IMR-90 (cell line): Measurements from ENCODE around the gene RHOBTB1. TPM values are rescaled to one million over a fixed set of nuclear protein-coding genes. Genes with fewer than 3 reads are reported as not detected.

Experiments used
- ATAC-seq: fragments of 200-7000 bp; cut with Tn5 transposase; 2 replicates; pipeline ENCODE4 v1.9.1; 2020; ENCODE audit warnings: low read depth, mild to moderate bottlenecking, moderate library complexity
- BruUV-seq: library from RNA; stranded (reverse); fragments of 400-500 nt; replicated peaks from 2 replicates; lab custom pipeline; 2021; lab: Mats Ljungman, UMichigan
- CTCF ChIA-PET: fragments of 300-600 bp; formaldehyde crosslinking; extraction: SDS; loops from one replicate; lab custom pipeline; 2021; ENCODE audit warnings: antibody characterized with exemption; lab: Yijun Ruan, JAX
- POLR2A ChIA-PET: fragments of 300-600 bp; sonication (Branson Sonifier 250); formaldehyde crosslinking; loops from one replicate; lab custom pipeline; 2022; ENCODE audit warnings: antibody characterized with exemption; ENCODE audit not compliant: unreplicated experiment; lab: Charles Lee
- DNase-seq: peaks from one replicate; pipeline ENCODE4 v3.0.0; 2013
- H2AFZ ChIP-seq: replicated peaks from 2 replicates; pipeline ENCODE3; 2013; ENCODE audit warnings: low read length, mild to moderate bottlenecking; ENCODE audit not compliant: poor library complexity
- H2AK5ac ChIP-seq: 2 replicates; pipeline ENCODE4 v1.6.1; 2013; ENCODE audit warnings: low read depth, low read length, inconsistent platforms
- H2AK9ac ChIP-seq: replicated peaks from 2 replicates; pipeline ENCODE3; 2013; ENCODE audit warnings: mild to moderate bottlenecking, low read depth, low read length, moderate library complexity; ENCODE audit not compliant: poor library complexity
- H2BK120ac ChIP-seq: 2 replicates; pipeline ENCODE4 v1.6.1; 2013; ENCODE audit warnings: low read depth, low read length, inconsistent platforms
- H2BK15ac ChIP-seq: 3 replicates; pipeline ENCODE4 v1.6.1; 2013; ENCODE audit warnings: low read depth, low read length, inconsistent platforms
- H2BK20ac ChIP-seq: 2 replicates; pipeline ENCODE4 v1.6.1; 2013; ENCODE audit warnings: low read depth, mild to moderate bottlenecking, inconsistent platforms, low read length, moderate library complexity
- H2BK5ac ChIP-seq: 2 replicates; pipeline ENCODE4 v1.6.1; 2013; ENCODE audit warnings: mild to moderate bottlenecking, low read depth, low read length, inconsistent platforms; ENCODE audit not compliant: poor library complexity, severe bottlenecking
- H3K14ac ChIP-seq: replicated peaks from 2 replicates; pipeline ENCODE4 v1.6.1; 2013; ENCODE audit warnings: low read depth, low read length, inconsistent platforms
- H3K18ac ChIP-seq: 2 replicates; pipeline ENCODE4 v1.6.1; 2013; ENCODE audit warnings: low read depth, low read length, control low read depth
- H3K23ac ChIP-seq: 2 replicates; pipeline ENCODE4 v1.6.1; 2013; ENCODE audit warnings: low read depth, low read length, inconsistent platforms
- H3K27ac ChIP-seq: 2 replicates; pipeline ENCODE4 v1.5.1; 2013; ENCODE audit warnings: mild to moderate bottlenecking, control low read depth, low read length; ENCODE audit not compliant: insufficient read depth
- H3K27me3 ChIP-seq: 2 replicates; pipeline ENCODE4 v1.6.1; 2013; ENCODE audit warnings: low read length; ENCODE audit not compliant: control insufficient read depth, insufficient read depth
- H3K36me3 ChIP-seq: 2 replicates; pipeline ENCODE4 v1.6.1; 2013; ENCODE audit warnings: low read length, mixed read lengths; ENCODE audit not compliant: control insufficient read depth, insufficient read depth
- H3K4ac ChIP-seq: 2 replicates; pipeline ENCODE4 v1.6.1; 2013; ENCODE audit warnings: low read depth, low read length, inconsistent platforms
- H3K4me1 ChIP-seq: 2 replicates; pipeline ENCODE4 v1.6.1; 2013; ENCODE audit warnings: low read length, mixed read lengths; ENCODE audit not compliant: control insufficient read depth, insufficient read depth
- H3K4me2 ChIP-seq: 2 replicates; pipeline ENCODE4 v1.6.1; 2013; ENCODE audit warnings: low read depth, mild to moderate bottlenecking, control low read depth, low read length, moderate library complexity
- H3K4me3 ChIP-seq: 2 replicates; pipeline ENCODE4 v1.5.1; 2013; ENCODE audit warnings: low read depth, mild to moderate bottlenecking, control low read depth, low read length, moderate library complexity; ENCODE audit not compliant: insufficient read depth
- H3K56ac ChIP-seq: 2 replicates; pipeline ENCODE4 v1.6.1; 2013; ENCODE audit warnings: low read length, inconsistent platforms; ENCODE audit not compliant: insufficient read depth; ENCODE audit errors: extremely low read depth
- H3K79me1 ChIP-seq, 2 experiments: 2 replicates each; pipeline ENCODE4 v1.6.1; 2013; ENCODE audit warnings: low read length in 2 of 2, inconsistent platforms in 1 of 2, low read depth in 1 of 2
- H3K9ac ChIP-seq: 2 replicates; pipeline ENCODE4 v1.6.1; 2013; ENCODE audit warnings: low read depth, low read length, control low read depth
- H3K9me1 ChIP-seq: 2 replicates; pipeline ENCODE4 v1.6.1; 2013; ENCODE audit warnings: low read length, inconsistent platforms; ENCODE audit not compliant: insufficient read depth
- H3K9me3 ChIP-seq: 2 replicates; pipeline ENCODE4 v1.6.1; 2013; ENCODE audit warnings: low read length; ENCODE audit not compliant: control insufficient read depth, insufficient read depth
- H4K20me1 ChIP-seq: 2 replicates; pipeline ENCODE4 v1.6.1; 2013; ENCODE audit warnings: low read length, inconsistent platforms; ENCODE audit not compliant: insufficient read depth
- H4K5ac ChIP-seq: 2 replicates; pipeline ENCODE4 v1.6.1; 2013; ENCODE audit warnings: mild to moderate bottlenecking, low read depth, low read length, control low read depth
- H4K8ac ChIP-seq, 2 experiments: 2 replicates each; pipeline ENCODE4 v1.6.1; 2013; ENCODE audit warnings: low read depth in 2 of 2, low read length in 2 of 2, control low read depth in 1 of 2, inconsistent platforms in 1 of 2
- H4K91ac ChIP-seq: 2 replicates; pipeline ENCODE4 v1.6.1; 2013; ENCODE audit warnings: low read depth, low read length, inconsistent platforms; ENCODE audit not compliant: insufficient read depth
- BHLHE40 ChIP-seq: fragments of 150-350 bp; IDR thresholded peaks from 2 replicates; pipeline ENCODE4 v1.6.1; 2016; ENCODE audit warnings: mild to moderate bottlenecking, low read depth, low read length
- CTCF ChIP-seq: conservative IDR thresholded peaks from 2 replicates; pipeline ENCODE4 v1.5.1; 2012; ENCODE audit warnings: mild to moderate bottlenecking, low read depth, low read length, improper control_type of control experiment
- RAD21 ChIP-seq: IDR thresholded peaks from 2 replicates; pipeline ENCODE4 v1.6.1; 2012; ENCODE audit warnings: low read length, improper control_type of control experiment
- WGBS, 2 experiments: methylation state at CpG; one replicate each; pipeline versions ENCODE4 v1.1.5 to v1.1.7; 2013; ENCODE audit warnings: missing lambda C conversion rate in 2 of 2; ENCODE audit not compliant: insufficient read length in 1 of 2; ENCODE audit errors: extremely low coverage in 2 of 2; 5-methylcytosine and 5-hydroxymethylcytosine counted together
- dilution Hi-C: fragments of 300-500 bp; cut with HindIII; formaldehyde crosslinking; loops from one replicate; pipeline ENCODE4 v1.14.3; 2018; ENCODE audit warnings: low sequenced_read_pairs; ENCODE audit not compliant: unreplicated experiment
- in situ Hi-C: fragments of 300-500 bp; cut with MboI; formaldehyde crosslinking; loops from 3 replicates; pipeline ENCODE4 v1.14.3; 2019; ENCODE audit warnings: low sequenced_read_pairs, inconsistent platforms, mixed read lengths
- intact Hi-C: fragments of 100-400 bp; cut with micrococcal nuclease; formaldehyde crosslinking; loops from 2 replicates; pipeline ENCODE4 v1.10.0; 2022
- microRNA-seq, 2 experiments: library from miRNA; stranded (forward) in 1 of 2; unstranded in 1 of 2; fragments of 10-50 nt in 1 of 2; fragments of <30 nt in 1 of 2; gene quantifications in 1 of 2; microRNA quantifications in 1 of 2; one replicate each; pipeline versions ENCODE3 to v1.1.0; 2013 to 2020; ENCODE audit not compliant: insufficient read depth in 1 of 2, insufficient read length in 1 of 2, unreplicated experiment in 1 of 2
- polyA plus RNA-seq, 3 experiments: library from polyadenylated mRNA; depleted of rRNA; stranded (reverse); fragments of >200 nt; gene quantifications; 2 replicates each; pipeline ENCODE4 v1.2.3, GENCODE V29; 2012; ENCODE audit warnings: low replicate concordance in 1 of 3
- small RNA-seq, 5 experiments: library from RNA; depleted of rRNA; stranded (forward); fragments of <200 nt; gene quantifications; one replicate each; pipeline ENCODE3, GENCODE V24; 2012
- total RNA-seq: library from RNA; depleted of rRNA; stranded (reverse); fragments of >200 nt; gene quantifications from 2 replicates; pipeline ENCODE4 v1.2.3, GENCODE V29; 2012; rRNA removed

RHOBTB1 gene
- total and polyA plus RNA-seq, 2 of the 4 experiments (the other 2 are of a cell fraction): 8.9 to 15.2 TPM

DNA sequence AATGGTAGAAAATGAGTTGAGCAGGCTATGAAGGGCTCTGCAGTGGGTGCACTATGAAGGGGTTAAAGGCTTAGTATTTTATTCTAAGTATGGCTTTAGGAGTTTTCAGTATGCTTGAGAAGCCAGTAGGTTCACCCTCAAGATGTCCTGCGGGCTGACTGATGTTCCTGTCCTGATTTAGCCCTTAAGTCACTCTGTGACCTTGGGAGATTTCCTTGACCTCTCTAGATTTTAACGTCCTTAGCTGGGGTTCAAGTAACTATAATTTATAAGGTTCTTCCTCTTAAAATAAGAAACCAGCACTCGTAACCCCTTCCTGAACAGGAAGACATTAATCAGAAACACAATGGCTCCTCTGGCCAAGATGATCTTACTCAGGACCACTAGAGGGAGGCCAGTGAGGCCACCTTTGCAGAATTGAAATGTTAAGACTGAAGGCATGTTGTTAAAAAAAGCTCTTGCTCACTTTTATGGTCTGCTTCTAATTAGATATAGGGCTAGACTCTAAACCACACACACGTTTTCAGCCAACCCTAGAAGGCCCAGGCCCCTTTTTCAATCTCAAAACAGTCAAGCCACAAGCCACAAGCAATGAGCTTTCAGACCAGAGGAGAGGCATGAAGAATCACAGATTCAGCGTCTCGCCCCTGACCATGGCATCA, 123.8 kb downstream of the RHOBTB1 start:
- intact Hi-C loops (loop anchor here (1.0 to 5.0 kb wide), 2 partner anchors 122 to 144 kb away; partner anchors contain the start of gene RHOBTB1), dilution Hi-C loops (no loop called here), in situ Hi-C loops (loop anchor here (25.0 kb wide), 2 partner anchors 1217 to 1417 kb away; no protein-coding TSS in a partner anchor)
- ChIA-PET CTCF (interaction anchor here (0.7 to 1.5 kb wide), 6 partner anchors 25 to 451 kb away, joined by 3 to 7 read pairs (median 4); no protein-coding TSS in a partner anchor), POLR2A (no interaction called here)
- peak overlapping the region; percentile 14; the same call in 1 of the 2 replicates for H3K27ac ChIP-seq
- peak overlapping the region; percentile 63; the same call in 2 of the 3 replicates for H2BK15ac ChIP-seq
- no peak overlapping the region for H3K9ac ChIP-seq
- peaks cover 16% of the 10 kb centered on the region for H3K4me1 ChIP-seq
- peak overlapping the region; percentile 7; the same call in 1 of the 2 replicates for H4K5ac ChIP-seq
- H3K56ac ChIP-seq: no peak overlapping the region
- H4K20me1 ChIP-seq: no peaks in the 10 kb centered on the region
- H3K79me1 ChIP-seq: no peaks in the 10 kb centered on the region
- 0 out of 2 replicates have a peak, but pooled peaks cover 6% of the 10 kb centered on the region for H3K9me1 ChIP-seq
- H2BK20ac ChIP-seq: peak overlapping the region; percentile 64
- H2BK5ac ChIP-seq: no peak overlapping the region
- peak overlapping the region; percentile 59 for H3K4ac ChIP-seq
- peak overlapping the region; percentile 62 for H3K18ac ChIP-seq
- TF ChIP-seq RAD21: peak; percentile 28
- TF ChIP-seq CTCF: peak; percentile 35
- TF ChIP-seq BHLHE40: no peak
- 100% methylated on average over 2 of the region's 6 CpGs; no CpG with 5 or more reads in 1 of the 2 experiments for WGBS, 2 experiments
- H3K4me3 ChIP-seq: no peak overlapping the region
- no peaks in the 10 kb centered on the region for H3K36me3 ChIP-seq
- H2AK9ac ChIP-seq: no peak overlapping the region
- H3K4me2 ChIP-seq: no peak overlapping the region
- peak overlapping the region; percentile 57; the same call in 1 of the 2 replicates for H3K14ac ChIP-seq
- H2BK120ac ChIP-seq: peak overlapping the region; percentile 56; the same call in 1 of the 2 replicates
- H4K91ac ChIP-seq: peak overlapping the region; percentile 21; the same call in 1 of the 2 replicates
- H4K8ac ChIP-seq: peak overlapping the region; percentile 51 to 62; a peak in 2 of 4 replicates
- no peak overlapping the region for H2AFZ ChIP-seq
- DNase-seq (peak; percentile 51), ATAC-seq (peak; percentile 12; the same call in 1 of the 2 replicates)
- 0 out of 2 replicates have a peak overlapping the region, but pooled peaks have one; percentile 48 for H3K23ac ChIP-seq
- H3K27me3 ChIP-seq: no peaks in the 10 kb centered on the region
- peak overlapping the region; percentile 66; the same call in 1 of the 2 replicates for H2AK5ac ChIP-seq
- no TSS peak for BruUV-seq
- no peaks in the 10 kb centered on the region for H3K9me3 ChIP-seq

Small RNAs within 50 kb of the gene (microRNA-seq; reads per million reads assigned to microRNA genes)
- gene RNU2-72P (ENCODE audit: insufficient read depth, insufficient read length): not detected

Small RNAs within 50 kb of the gene (small RNA-seq; reads per million reads assigned to genes)
- 0.08 to 34.3 (median 4.9) reads per million in 5 experiments for gene RNU2-72P

Other genes with a start within 250 kb of the RHOBTB1 start
- 28.1 and 37.5 TPM in 2 replicates for gene CDK1, start 165.7 kb downstream of the RHOBTB1 start, total RNA-seq
- 17.1 and 21.9 TPM in 2 replicates for gene CDK1, start 165.7 kb downstream of the RHOBTB1 start, polyA plus RNA-seq (2012; rRNA removed)